Measurements from ENCODE around the gene CFAP61.

The CFAP61 gene

GRCh38 chr20:20317195-20317594 lies 264.9 kb downstream of the CFAP61 start:
- no peak for ATAC-seq (ENCODE audit: low read depth)
- Histone ChIP-seq H3K4me1 (ENCODE audit: insufficient read depth, poor library complexity, severe bottlenecking) (no peaks in the 10 kb centered on the region), H3K27me3 (ENCODE audit: insufficient read depth, poor library complexity, severe bottlenecking) (peaks cover 4% of the 10 kb centered on the region), H3K9me3 (ENCODE audit: severe bottlenecking) (no peaks in the 10 kb centered on the region), H3K36me3 (ENCODE audit: low read depth) (no peaks in the 10 kb centered on the region), H3K27ac (ENCODE audit: poor library complexity, severe bottlenecking) (no peak overlapping the region), H3K4me3 (ENCODE audit: severe bottlenecking) (no peak overlapping the region)
- TF ChIP-seq CTCF (IDR thresholded peaks at IDR 0.05; ENCODE audit: poor library complexity, severe bottlenecking), result no peak
- DNase-seq (ENCODE audit: low spot score), result no peak

GRCh38 chr20:20317621-20318364 lies 265.5 kb downstream of the CFAP61 start:
- no peaks in the 10 kb centered on the region for H3K9me3 ChIP-seq (ENCODE audit: severe bottlenecking)
- peaks cover 2% of the 10 kb centered on the region for H3K27me3 ChIP-seq (ENCODE audit: insufficient read depth, poor library complexity, severe bottlenecking)
- H3K36me3 ChIP-seq (ENCODE audit: low read depth), result no peaks in the 10 kb centered on the region
- H3K27ac ChIP-seq (ENCODE audit: poor library complexity, severe bottlenecking), result no peak overlapping the region
- no peaks in the 10 kb centered on the region for H3K4me1 ChIP-seq (ENCODE audit: insufficient read depth, poor library complexity, severe bottlenecking)
- DNase-seq (ENCODE audit: low spot score), result no peak
- no peak for ATAC-seq (ENCODE audit: low read depth)
- H3K4me3 ChIP-seq (ENCODE audit: severe bottlenecking), result no peak overlapping the region
- TF ChIP-seq CTCF (IDR thresholded peaks at IDR 0.05; ENCODE audit: poor library complexity, severe bottlenecking), result no peak

GRCh38 chr20:20318365-20319161 lies 266.2 kb downstream of the CFAP61 start:
- ATAC-seq (ENCODE audit: low read depth), result no peak
- no peak for DNase-seq (ENCODE audit: low spot score)

GRCh38 chr20:20321134-20321533 lies 268.8 kb downstream of the CFAP61 start:
- no peak for ATAC-seq (ENCODE audit: low read depth)
- Histone ChIP-seq H3K27me3 (ENCODE audit: insufficient read depth, poor library complexity, severe bottlenecking) (peaks cover 6% of the 10 kb centered on the region), H3K4me3 (ENCODE audit: severe bottlenecking) (no peak overlapping the region), H3K9me3 (ENCODE audit: severe bottlenecking) (peaks cover 2% of the 10 kb centered on the region), H3K36me3 (ENCODE audit: low read depth) (no peaks in the 10 kb centered on the region), H3K4me1 (ENCODE audit: insufficient read depth, poor library complexity, severe bottlenecking) (no peaks in the 10 kb centered on the region), H3K27ac (ENCODE audit: poor library complexity, severe bottlenecking) (no peak overlapping the region)
- no peak for TF ChIP-seq CTCF (IDR thresholded peaks at IDR 0.05; ENCODE audit: poor library complexity, severe bottlenecking)
- no peak for DNase-seq (ENCODE audit: low spot score)

More at GRCh38 chr20:20318365-20319161, 266.2 kb downstream of the CFAP61 start:
- no peak for TF ChIP-seq CTCF (IDR thresholded peaks at IDR 0.05; ENCODE audit: poor library complexity, severe bottlenecking)
- H3K4me3 ChIP-seq (ENCODE audit: severe bottlenecking), result no peak overlapping the region
- no peaks in the 10 kb centered on the region for H3K36me3 ChIP-seq (ENCODE audit: low read depth)
- H3K9me3 ChIP-seq (ENCODE audit: severe bottlenecking), result no peaks in the 10 kb centered on the region
- H3K27me3 ChIP-seq (ENCODE audit: insufficient read depth, poor library complexity, severe bottlenecking), result no peaks in the 10 kb centered on the region
- no peak overlapping the region for H3K27ac ChIP-seq (ENCODE audit: poor library complexity, severe bottlenecking)
- H3K4me1 ChIP-seq (ENCODE audit: insufficient read depth, poor library complexity, severe bottlenecking), result no peaks in the 10 kb centered on the region
